ENCODE data around the gene PBX2.

PBX2 gene

GRCh38 chr6:32184084-32184640 lies 5.8 kb downstream of the PBX2 start, which contains the start of gene AGER:
Gene AGER (minus strand): TSS chr6:32184253. CDS start chr6:32184222, 31 bp downstream.
- TF ChIP-seq GATA1 (IDR thresholded peaks at IDR 0.05; ENCODE audit: low read depth, low read length): no peak
- TF ChIP-seq POLR2A (IDR thresholded peaks at IDR 0.05; ENCODE audit: low read length): peak; percentile 57
- DNase-seq: peak in 1 of 2 experiments; percentile 70

GRCh38 chr6:32183483-32184083 lies 6.4 kb downstream of the PBX2 start:
- DNase-seq: no peak

GRCh38 chr6:32183030-32183429 lies 7.0 kb downstream of the PBX2 start:
- no peak for DNase-seq
- TF ChIP-seq GATA1 (IDR thresholded peaks at IDR 0.05; ENCODE audit: low read depth, low read length): no peak
- TF ChIP-seq POLR2A (IDR thresholded peaks at IDR 0.05; ENCODE audit: low read length): no peak

More at GRCh38 chr6:32183483-32184083, 6.4 kb downstream of the PBX2 start:
- TF ChIP-seq GATA1 (IDR thresholded peaks at IDR 0.05; ENCODE audit: low read depth, low read length) (no peak), POLR2A (IDR thresholded peaks at IDR 0.05; ENCODE audit: low read length) (no peak)

- DNase-seq: no peak
- no peak for TF ChIP-seq POLR2A (IDR thresholded peaks at IDR 0.05; ENCODE audit: low read length)
- TF ChIP-seq GATA1 (IDR thresholded peaks at IDR 0.05; ENCODE audit: low read depth, low read length): no peak
Observed at GRCh38 chr6:32182555-32182981, 7.4 kb downstream of the PBX2 start.

GRCh38 chr6:32181915-32182529 lies 8.0 kb downstream of the PBX2 start:
- peak; percentile 74 to 76 for DNase-seq
- TF ChIP-seq POLR2A (IDR thresholded peaks at IDR 0.05; ENCODE audit: low read length) (peak; percentile 36), GATA1 (IDR thresholded peaks at IDR 0.05; ENCODE audit: low read depth, low read length) (no peak)

GRCh38 chr6:32181148-32181702 lies 8.8 kb downstream of the PBX2 start:
- TF ChIP-seq POLR2A (IDR thresholded peaks at IDR 0.05; ENCODE audit: low read length) (no peak), GATA1 (IDR thresholded peaks at IDR 0.05; ENCODE audit: low read depth, low read length) (no peak)
- DNase-seq: no peak

GRCh38 chr6:32179766-32180405 lies 10.1 kb downstream of the PBX2 start:
- TF ChIP-seq POLR2A (IDR thresholded peaks at IDR 0.05; ENCODE audit: low read length) (no peak), GATA1 (IDR thresholded peaks at IDR 0.05; ENCODE audit: low read depth, low read length) (no peak)
- DNase-seq: no peak

GRCh38 chr6:32178547-32179440 lies 11.2 kb downstream of the PBX2 start:
- peak in 1 of 2 experiments; percentile 74 for DNase-seq
- no peak for TF ChIP-seq GATA1 (IDR thresholded peaks at IDR 0.05; ENCODE audit: low read depth, low read length)
- no peak for TF ChIP-seq POLR2A (IDR thresholded peaks at IDR 0.05; ENCODE audit: low read length)

GRCh38 chr6:32177788-32178546 lies 12.0 kb downstream of the PBX2 start, which contains the start of gene RNF5:
Gene RNF5 (plus strand): TSS chr6:32178405. CDS start chr6:32178512, 107 bp downstream.
- peak; percentile 80 for TF ChIP-seq POLR2A (IDR thresholded peaks at IDR 0.05; ENCODE audit: low read length)
- TF ChIP-seq GATA1 (IDR thresholded peaks at IDR 0.05; ENCODE audit: low read depth, low read length): no peak
- peak; percentile 98 to 100 for DNase-seq

- no peak for TF ChIP-seq GATA1 (IDR thresholded peaks at IDR 0.05; ENCODE audit: low read depth, low read length)
- no peak for TF ChIP-seq POLR2A (IDR thresholded peaks at IDR 0.05; ENCODE audit: low read length)
Observed at GRCh38 chr6:32177183-32177787, 12.7 kb downstream of the PBX2 start.

GRCh38 chr6:32176476-32177182 lies 13.4 kb downstream of the PBX2 start:
- DNase-seq: no peak
- TF ChIP-seq POLR2A (IDR thresholded peaks at IDR 0.05; ENCODE audit: low read length) (no peak), GATA1 (IDR thresholded peaks at IDR 0.05; ENCODE audit: low read depth, low read length) (no peak)

More at GRCh38 chr6:32177183-32177787, 12.7 kb downstream of the PBX2 start:
- DNase-seq: peak; percentile 63 to 78

Data from erythroblast (primary cell).